HepG2 (cell line): ENCODE measurements around the gene GADD45A. TPM values are rescaled to one million over a fixed set of nuclear protein-coding genes. Genes with fewer than 3 reads are reported as not detected.

Source experiments
- ATF2 ChIP-seq: sonication (generic); formaldehyde crosslinking; IDR thresholded peaks from 2 replicates; pipeline ENCODE4 v1.4.0; 2020; ENCODE audit warnings: missing genetic modification reagents
- ATM ChIP-seq: fragments of 450-650 bp; IDR thresholded peaks from 2 replicates; pipeline ENCODE4 v1.7.1; 2017; ENCODE audit warnings: mild to moderate bottlenecking, borderline replicate concordance
- CBX1 ChIP-seq: IDR thresholded peaks from one replicate; pipeline ENCODE4 v1.6.1; 2016; ENCODE audit warnings: antibody characterized with exemption, low read depth
- E2F2 ChIP-seq: sonication (generic); formaldehyde crosslinking; IDR thresholded peaks from 2 replicates; pipeline ENCODE4 v1.4.0; 2020; ENCODE audit warnings: missing genetic modification reagents, borderline replicate concordance
- IRF9 ChIP-seq: sonication (generic); formaldehyde crosslinking; IDR thresholded peaks from 2 replicates; pipeline ENCODE4 v1.8.0; 2022; ENCODE audit warnings: missing genetic modification reagents, mild to moderate bottlenecking, borderline replicate concordance
- JDP2 ChIP-seq: sonication (generic); formaldehyde crosslinking; IDR thresholded peaks from 2 replicates; pipeline ENCODE4 v1.8.1; 2022; ENCODE audit warnings: missing genetic modification reagents, borderline replicate concordance
- REPIN1 ChIP-seq: sonication (generic); formaldehyde crosslinking; IDR thresholded peaks from 2 replicates; pipeline ENCODE4 v1.8.0; 2022; ENCODE audit warnings: missing genetic modification reagents, low read depth, mild to moderate bottlenecking, borderline replicate concordance
- SNAI1 ChIP-seq: sonication (generic); formaldehyde crosslinking; IDR thresholded peaks from 2 replicates; pipeline ENCODE4 v1.5.0; 2020; ENCODE audit warnings: mild to moderate bottlenecking, missing genetic modification reagents, borderline replicate concordance
- TBP ChIP-seq: sonication (generic); formaldehyde crosslinking; IDR thresholded peaks from 2 replicates; pipeline ENCODE4 v1.5.0; 2020; ENCODE audit warnings: missing genetic modification reagents
- ZNF124 ChIP-seq: sonication (generic); formaldehyde crosslinking; IDR thresholded peaks from 2 replicates; pipeline ENCODE4 v1.4.0; 2020; ENCODE audit warnings: missing genetic modification reagents
- ZNF20 ChIP-seq: sonication (generic); formaldehyde crosslinking; IDR thresholded peaks from 2 replicates; pipeline ENCODE4 v1.4.0; 2020; ENCODE audit warnings: mild to moderate bottlenecking, moderate library complexity, missing genetic modification reagents
- ZNF24 ChIP-seq: fragments of 450-650 bp; IDR thresholded peaks from 2 replicates; pipeline ENCODE4 v1.6.1; 2017; ENCODE audit warnings: antibody characterized with exemption, mild to moderate bottlenecking
- ZNF678 ChIP-seq: sonication (generic); formaldehyde crosslinking; IDR thresholded peaks from 2 replicates; pipeline ENCODE4 v1.4.0; 2020; ENCODE audit warnings: mild to moderate bottlenecking, missing genetic modification reagents
- ZNF709 ChIP-seq: sonication (generic); formaldehyde crosslinking; IDR thresholded peaks from 2 replicates; pipeline ENCODE4 v1.5.0; 2020; ENCODE audit warnings: mild to moderate bottlenecking, missing genetic modification reagents
- ZXDC ChIP-seq: sonication (generic); formaldehyde crosslinking; IDR thresholded peaks from 2 replicates; pipeline ENCODE4 v1.5.0; 2020; ENCODE audit warnings: mild to moderate bottlenecking, missing genetic modification reagents
- polyA plus RNA-seq, 8 experiments: library from polyadenylated mRNA; depleted of rRNA in 3 of 8; stranded (reverse) in 7 of 8; unstranded in 1 of 8; fragments of >200 nt; fragmentation: Illumina TruSeq in 4 of 8; extraction: Trizol in 4 of 8; gene quantifications; 2 replicates each; pipeline versions ENCODE4 v1.2.1 to v1.2.3, GENCODE V29; 2011 to 2016; ENCODE audit warnings: low read depth in 4 of 8, missing spikeins in 1 of 8, mixed read lengths in 1 of 8; ENCODE audit not compliant: insufficient read depth in 1 of 8
- total RNA-seq, 5 experiments: library from RNA; depleted of rRNA; stranded (reverse); fragments of >200 nt; fragmentation: Illumina TruSeq; extraction: Trizol; gene quantifications; 2 replicates each; pipeline ENCODE4 v1.2.3, GENCODE V29; 2016; ENCODE audit warnings: low read depth in 1 of 5
- TF ChIP-seq, protein P1 (sequence below): sonication (generic); formaldehyde crosslinking; IDR thresholded peaks from 2 replicates; pipeline ENCODE4 v1.8.0; 2022; ENCODE audit warnings: missing genetic modification reagents, low read depth, mild to moderate bottlenecking, borderline replicate concordance
- TF ChIP-seq, protein P2 (sequence below): sonication (generic); formaldehyde crosslinking; IDR thresholded peaks from 2 replicates; pipeline ENCODE4 v1.4.0; 2020; ENCODE audit warnings: mild to moderate bottlenecking, missing genetic modification reagents
- TF ChIP-seq, protein P3 (sequence below): sonication (generic); formaldehyde crosslinking; IDR thresholded peaks from 2 replicates; pipeline ENCODE4 v1.5.0; 2020; ENCODE audit warnings: missing genetic modification reagents

The GADD45A gene
- total and polyA plus RNA-seq, 2 of the 13 experiments (the other 11 are each of a cell fraction or from before 2014, with no cell fraction given) = 33.2 to 46.2 TPM

DNA sequence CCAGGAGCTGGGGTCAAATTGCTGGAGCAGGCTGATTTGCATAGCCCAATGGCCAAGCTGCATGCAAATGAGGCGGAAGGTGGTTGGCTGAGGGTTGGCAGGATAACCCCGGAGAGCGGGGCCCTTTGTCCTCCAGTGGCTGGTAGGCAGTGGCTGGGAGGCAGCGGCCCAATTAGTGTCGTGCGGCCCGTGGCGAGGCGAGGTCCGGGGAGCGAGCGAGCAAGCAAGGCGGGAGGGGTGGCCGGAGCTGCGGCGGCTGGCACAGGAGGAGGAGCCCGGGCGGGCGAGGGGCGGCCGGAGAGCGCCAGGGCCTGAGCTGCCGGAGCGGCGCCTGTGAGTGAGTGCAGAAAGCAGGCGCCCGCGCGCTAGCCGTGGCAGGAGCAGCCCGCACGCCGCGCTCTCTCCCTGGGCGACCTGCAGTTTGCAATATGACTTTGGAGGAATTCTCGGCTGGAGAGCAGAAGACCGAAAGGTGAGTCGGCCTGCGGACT lies at the start of gene GADD45A (continued):
- no peak for TF ChIP-seq TBP (CRISPR knock-in tag)
- TF ChIP-seq SNAI1 (CRISPR knock-in tag) = no peak
- TF ChIP-seq ZNF678 (CRISPR knock-in tag) = no peak
- TF ChIP-seq ATF2 (CRISPR knock-in tag) = peak; percentile 79
- TF ChIP-seq ZXDC (CRISPR knock-in tag) = no peak; the same call in 1 of the 2 replicates
- peak; percentile 83 for TF ChIP-seq REPIN1 (CRISPR knock-in tag)
- TF ChIP-seq, protein P1, sequence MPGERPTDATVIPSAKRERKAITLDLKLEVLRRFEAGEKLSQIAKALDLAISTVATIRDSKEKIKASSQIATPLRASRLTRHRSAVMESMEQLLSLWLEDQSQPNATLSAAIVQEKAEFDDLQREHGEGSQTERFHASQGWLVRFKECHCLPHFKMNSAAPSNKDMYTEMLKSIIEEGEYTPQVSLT (CRISPR knock-in tag) = no peak; the same call in 1 of the 2 replicates
- peak; percentile 66; the same call in 1 of the 2 replicates for TF ChIP-seq IRF9 (CRISPR knock-in tag)
- no peak for TF ChIP-seq ATM
- TF ChIP-seq CBX1 = peak; percentile 84
- TF ChIP-seq, protein P2, sequence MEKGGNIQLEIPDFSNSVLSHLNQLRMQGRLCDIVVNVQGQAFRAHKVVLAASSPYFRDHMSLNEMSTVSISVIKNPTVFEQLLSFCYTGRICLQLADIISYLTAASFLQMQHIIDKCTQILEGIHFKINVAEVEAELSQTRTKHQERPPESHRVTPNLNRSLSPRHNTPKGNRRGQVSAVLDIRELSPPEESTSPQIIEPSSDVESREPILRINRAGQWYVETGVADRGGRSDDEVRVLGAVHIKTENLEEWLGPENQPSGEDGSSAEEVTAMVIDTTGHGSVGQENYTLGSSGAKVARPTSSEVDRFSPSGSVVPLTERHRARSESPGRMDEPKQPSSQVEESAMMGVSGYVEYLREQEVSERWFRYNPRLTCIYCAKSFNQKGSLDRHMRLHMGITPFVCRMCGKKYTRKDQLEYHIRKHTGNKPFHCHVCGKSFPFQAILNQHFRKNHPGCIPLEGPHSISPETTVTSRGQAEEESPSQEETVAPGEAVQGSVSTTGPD = peak; percentile 68; the same call in 1 of the 2 replicates
- no peak; the same call in 1 of the 2 replicates for TF ChIP-seq JDP2 (CRISPR knock-in tag)
- TF ChIP-seq ZNF24 = no peak; the same call in 1 of the 2 replicates
- TF ChIP-seq ZNF709 (CRISPR knock-in tag) = peak; percentile 90
- TF ChIP-seq, protein P3, sequence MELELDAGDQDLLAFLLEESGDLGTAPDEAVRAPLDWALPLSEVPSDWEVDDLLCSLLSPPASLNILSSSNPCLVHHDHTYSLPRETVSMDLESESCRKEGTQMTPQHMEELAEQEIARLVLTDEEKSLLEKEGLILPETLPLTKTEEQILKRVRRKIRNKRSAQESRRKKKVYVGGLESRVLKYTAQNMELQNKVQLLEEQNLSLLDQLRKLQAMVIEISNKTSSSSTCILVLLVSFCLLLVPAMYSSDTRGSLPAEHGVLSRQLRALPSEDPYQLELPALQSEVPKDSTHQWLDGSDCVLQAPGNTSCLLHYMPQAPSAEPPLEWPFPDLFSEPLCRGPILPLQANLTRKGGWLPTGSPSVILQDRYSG = 0 out of 2 replicates have a peak, but pooled peaks have one; percentile 65
- peak; percentile 80; the same call in 1 of the 2 replicates for TF ChIP-seq E2F2 (CRISPR knock-in tag)
- no peak for TF ChIP-seq ZNF20 (CRISPR knock-in tag)
- peak; percentile 84 for TF ChIP-seq ZNF124 (CRISPR knock-in tag)
